HG02588 (cell line): ENCODE results near the gene IGSF9B.

Experiments used
- ATAC-seq: cut with Tn5 transposase; IDR thresholded peaks from one replicate; pipeline ENCODE4 v1.9.1; 2021; ENCODE audit warnings: mild to moderate bottlenecking, moderate library complexity; ENCODE audit not compliant: unreplicated experiment

The IGSF9B gene

DNA sequence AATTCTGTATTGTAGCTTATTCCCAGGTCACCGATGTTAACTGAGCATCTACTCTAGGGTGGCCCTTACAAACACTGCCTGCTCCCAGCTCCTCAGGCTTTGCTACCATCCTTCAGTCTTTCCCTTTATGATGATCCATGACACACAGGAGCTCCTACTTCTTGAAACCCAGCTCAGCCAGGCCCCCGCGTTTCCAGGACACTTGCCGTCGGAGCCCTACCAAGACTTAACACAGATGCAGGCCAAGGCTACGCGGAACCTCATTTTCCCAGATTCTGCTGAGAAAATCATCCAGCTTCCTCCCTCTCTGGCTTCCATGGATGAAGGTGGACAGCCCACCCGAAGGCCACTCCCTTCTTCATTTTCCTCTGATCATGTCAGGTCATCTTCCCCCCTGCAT, 18.6 kb downstream of the IGSF9B start:
- no peak for ATAC-seq

- no peak for ATAC-seq
Observed at GRCh38 chr11:133937468-133937867, 19.3 kb downstream of the IGSF9B start.

DNA sequence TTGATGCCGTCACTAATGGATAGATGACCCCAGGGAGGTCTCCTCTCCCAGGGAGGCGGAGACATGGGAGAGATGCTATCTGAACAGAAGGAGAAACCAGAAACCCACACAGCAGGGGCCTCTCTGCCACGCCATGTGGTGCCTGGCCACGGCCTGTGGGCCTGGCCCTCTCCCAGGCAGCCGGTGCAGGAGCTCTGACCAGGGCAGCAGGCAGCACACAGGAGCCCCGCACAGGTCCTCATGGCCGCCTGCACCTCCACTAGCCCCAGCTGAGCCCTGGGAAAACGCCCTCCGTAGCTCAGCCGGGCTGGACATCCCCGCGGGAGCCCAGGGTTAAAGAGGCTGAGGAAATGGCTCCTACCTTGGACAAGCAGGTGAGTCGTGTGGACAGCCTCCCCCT, 19.8 kb downstream of the IGSF9B start:
- no peak for ATAC-seq

- ATAC-seq: no peak
Observed at GRCh38 chr11:133936592-133936991, 20.2 kb downstream of the IGSF9B start.

- ATAC-seq: no peak
Observed at GRCh38 chr11:133936136-133936535, 20.6 kb downstream of the IGSF9B start.

DNA sequence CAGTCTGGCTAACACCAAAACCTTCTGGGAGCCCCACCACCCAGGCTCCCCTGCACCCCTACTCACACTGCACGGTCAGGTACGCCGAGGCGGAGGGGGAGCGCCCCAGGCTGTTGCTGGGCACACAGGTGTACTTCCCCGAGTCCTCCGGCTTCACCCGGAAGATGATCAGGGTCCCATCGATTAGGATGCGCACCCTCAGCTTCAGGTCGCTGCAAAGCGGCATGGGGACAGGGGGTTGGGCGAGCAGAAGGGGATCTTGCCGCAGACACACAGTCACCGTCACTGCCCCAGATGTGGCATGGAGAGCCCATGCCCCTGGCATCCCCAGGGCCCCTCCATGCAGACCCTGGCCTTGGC, 21.2 kb downstream of the IGSF9B start:
- no peak for ATAC-seq

DNA sequence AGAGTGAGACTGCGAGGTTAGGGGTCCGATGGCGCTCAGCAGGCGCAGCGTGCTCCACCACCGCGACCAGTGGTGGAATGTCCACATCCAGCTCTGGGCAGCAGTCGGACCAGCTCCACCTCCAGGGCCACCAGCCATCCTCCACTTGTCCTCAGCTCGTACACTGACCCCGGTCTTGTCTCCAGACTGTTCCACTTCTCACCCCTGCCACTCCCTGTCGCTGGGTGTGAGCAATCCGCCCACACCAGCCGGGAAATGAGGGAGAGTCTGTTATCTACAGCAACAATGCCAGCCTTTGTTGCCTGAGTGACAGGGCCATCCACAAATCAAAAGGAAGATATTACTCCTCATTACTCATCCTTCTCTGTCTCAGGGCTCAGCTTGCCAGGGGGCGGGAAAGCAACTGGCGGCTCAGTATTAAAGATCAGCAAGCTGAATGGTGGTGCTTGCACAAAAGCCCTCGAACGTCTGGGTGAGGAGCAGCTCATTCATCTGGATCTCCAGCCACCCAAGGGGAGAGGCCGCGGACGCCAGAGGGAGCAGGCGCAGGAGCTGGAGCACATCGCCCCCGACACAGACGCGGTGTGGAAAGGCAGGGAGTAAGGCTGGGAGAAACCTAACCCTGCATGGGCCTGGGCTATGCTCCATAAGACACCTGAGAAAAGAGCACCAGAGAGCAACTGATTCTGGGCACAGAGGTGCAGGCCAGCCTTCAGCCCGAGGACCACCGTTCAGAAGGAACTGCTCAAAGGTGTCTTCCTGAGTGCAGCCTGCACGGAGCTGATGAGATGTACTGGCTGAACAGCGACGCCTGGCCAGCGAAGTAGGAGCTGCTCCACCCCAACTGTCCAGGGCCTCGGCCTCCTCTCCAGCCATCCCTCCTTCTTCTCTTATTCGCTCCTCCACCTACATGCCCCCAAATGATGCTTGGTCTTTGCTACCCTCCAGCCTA, 21.9 kb downstream of the IGSF9B start:
- ATAC-seq: no peak

GRCh38 chr11:133934096-133934495, 22.7 kb downstream of the IGSF9B start:
- ATAC-seq: no peak

DNA sequence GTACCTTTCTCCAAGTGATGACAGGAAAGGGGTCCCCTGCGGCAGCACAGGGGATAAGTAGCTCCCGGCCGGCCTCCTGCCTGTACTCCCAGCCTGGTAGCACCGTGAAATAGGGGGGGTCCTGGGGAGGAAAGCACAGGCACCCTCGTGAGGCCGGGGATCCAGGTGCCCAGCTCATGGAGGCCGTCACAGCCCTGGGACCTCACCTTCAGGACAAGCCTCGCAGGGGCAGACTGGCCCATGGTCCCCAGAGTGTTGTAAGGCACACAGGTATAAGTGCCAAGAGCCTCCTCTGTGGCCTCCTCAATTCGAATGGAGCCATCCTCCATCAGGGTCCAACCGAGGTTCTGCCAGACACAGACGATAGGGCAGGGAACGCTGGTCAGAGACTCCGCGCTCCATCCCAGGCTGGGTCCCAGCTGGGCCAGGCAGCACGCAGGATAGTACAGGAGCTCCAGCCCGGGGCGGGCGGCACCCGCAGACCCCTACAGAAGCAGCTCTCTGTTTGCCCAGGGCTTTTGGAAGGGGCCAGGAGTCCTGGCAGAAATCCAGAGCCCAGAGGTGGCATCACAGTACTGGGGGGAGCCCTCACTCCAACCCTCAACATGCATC, 25.2 kb downstream of the IGSF9B start:
- no peak for ATAC-seq

DNA sequence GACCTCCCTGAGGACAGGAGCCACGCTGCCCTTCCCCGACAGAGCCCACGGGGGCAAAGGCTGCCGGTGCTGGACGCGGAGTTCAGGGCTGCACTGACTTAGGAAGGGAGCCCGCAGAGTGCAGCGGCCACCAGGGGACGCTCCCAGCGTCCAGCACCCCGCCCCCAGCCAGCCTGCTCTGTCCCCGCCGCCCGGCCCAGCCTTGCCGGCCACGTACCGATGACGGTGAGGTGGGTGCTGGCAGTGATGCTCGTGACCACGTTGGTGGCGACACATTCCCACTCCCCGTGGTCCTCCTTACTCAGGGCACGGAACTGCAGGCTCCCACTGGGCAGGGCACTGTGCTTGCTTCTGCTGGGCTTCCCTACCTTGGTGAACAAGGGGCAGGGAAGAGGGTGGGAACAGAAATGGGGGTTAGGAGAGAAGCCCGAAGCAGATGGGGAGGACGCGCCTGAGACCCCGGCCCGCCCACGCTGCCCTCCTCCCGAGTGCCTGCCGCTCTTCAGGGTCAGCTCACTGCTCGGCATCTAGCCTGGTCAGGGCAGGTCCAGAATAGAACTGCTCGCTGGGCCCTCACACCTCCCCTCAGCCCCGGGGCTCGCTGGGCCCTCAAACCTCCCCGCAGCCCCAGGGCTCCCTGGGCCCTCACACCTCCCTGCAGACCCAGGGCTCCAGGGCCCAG, 25.9 kb downstream of the IGSF9B start:
- no peak for ATAC-seq

GRCh38 chr11:133930053-133930766, 26.6 kb downstream of the IGSF9B start:
- no peak for ATAC-seq

DNA sequence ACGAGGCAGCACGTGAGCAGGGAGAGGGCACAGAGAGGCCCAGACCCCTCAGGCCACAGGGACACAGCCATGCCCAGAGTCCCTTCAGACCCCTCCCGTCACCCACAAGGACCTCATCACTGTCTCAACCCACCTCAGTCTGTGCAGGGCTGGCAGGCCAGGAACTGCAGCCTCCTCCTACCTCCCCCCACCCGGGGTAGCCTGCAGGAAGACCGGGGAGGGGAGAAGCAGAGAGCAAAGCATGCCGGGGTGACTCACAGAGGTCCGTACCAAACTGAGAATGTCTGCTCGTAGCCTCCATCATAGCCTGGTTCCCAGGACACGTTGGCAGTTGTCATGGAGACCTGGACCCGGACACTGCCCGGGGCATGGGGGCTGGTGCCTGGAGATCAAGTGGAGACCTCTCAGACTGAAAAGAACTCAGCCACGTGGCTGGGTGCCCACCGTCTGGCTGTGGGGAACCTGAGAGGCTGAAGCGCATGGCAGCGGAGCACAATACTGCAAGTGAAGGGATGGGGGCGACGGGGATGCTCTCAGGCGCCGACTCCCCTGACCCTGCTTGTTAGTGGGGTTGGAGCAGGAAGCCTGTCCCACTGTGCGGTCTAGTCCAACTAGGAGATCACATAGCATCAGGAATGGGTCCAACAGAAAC, 27.2 kb downstream of the IGSF9B start:
- ATAC-seq: no peak

GRCh38 chr11:133928628-133929059, 28.1 kb downstream of the IGSF9B start:
- ATAC-seq: no peak

GRCh38 chr11:133927690-133928627, 28.8 kb downstream of the IGSF9B start:
- ATAC-seq: peak; percentile 79

DNA sequence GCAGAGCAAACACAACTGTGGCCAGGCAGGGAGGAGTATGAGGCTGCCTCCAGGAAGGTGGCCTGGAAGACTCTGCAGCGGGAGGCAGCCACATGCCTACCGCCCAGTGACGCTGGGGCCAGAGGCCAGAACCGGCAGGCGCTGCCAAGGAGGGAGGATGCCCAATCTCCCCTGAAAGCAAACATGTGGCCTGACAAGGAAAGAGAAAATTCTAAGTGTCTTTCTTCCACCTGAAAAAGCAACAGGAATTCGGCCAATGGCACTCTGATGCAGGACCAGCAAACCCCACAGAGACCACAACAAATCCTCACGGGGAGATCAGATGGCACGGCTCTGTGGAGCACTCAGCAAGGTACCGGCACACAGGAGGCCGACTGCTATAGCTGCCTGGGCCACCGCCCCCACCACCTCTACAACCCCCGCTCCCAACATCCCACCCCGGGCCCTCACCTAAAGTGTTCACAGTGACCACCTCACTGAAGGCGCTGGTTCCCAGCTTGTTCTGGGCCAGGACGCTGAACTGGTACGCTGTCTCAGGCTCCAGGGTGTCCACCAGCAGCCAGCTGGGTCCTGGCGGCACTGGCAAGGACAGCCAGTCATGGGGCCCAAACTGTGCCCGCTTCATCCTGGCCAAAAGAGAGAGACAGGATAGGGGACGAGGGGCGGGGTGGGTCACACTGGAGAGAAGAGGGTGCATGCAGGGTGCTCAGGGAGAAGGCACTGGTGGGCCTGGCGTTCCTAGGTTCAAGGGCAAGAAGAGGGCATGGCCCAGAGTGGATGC, 30.1 kb downstream of the IGSF9B start:
- no peak for ATAC-seq

GRCh38 chr11:133925756-133926155, 31.0 kb downstream of the IGSF9B start:
- no peak for ATAC-seq

- no peak for ATAC-seq
Observed at GRCh38 chr11:133924661-133925060, 32.1 kb downstream of the IGSF9B start.

DNA sequence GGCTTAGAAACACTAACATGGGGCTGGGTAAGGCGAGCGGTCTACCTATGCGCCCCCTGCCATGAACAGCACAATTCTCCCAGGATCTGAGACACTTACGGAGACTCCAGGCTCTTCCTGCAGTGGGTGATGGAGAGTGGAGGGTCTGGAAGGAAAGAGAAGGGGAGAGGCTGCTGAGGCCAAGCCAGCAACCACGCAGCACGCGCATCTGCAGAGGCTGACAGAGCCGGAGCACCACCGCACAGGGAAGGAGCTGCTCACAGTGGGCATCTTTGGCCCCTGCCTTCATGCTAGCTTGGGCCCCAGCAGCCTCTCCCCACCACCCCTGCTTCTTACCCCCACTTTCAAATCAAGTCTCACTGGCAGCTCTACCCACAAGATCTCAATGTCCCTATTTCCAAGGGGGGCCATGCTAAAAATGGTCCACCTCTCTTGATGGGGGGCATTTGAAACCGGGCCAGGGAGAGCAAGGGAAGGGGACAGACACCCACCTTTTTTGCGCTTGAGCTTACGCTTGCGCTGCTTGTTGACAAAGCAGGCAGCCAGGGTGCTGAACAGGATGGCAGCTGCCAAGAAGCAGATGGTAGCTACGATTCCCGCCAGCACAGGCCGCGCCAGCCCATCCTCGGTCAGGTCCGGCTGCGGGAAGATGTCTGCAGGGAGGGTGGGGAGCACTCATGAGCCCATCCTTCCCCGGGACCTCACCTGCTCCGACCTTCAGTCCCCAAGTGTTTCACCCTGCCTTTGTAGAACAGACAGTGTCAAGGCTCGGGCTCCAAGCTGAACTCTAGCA, 34.5 kb downstream of the IGSF9B start:
- no peak for ATAC-seq
